SK-N-SH treated with all-trans-retinoic acid at 6 μM for 48 hours (cell line): Measurements from ENCODE around the gene EGLN1.

Experiments used
- ARNTL ChIP-seq: fragments of 450-650 bp; formaldehyde crosslinking; IDR thresholded peaks from 2 replicates; pipeline ENCODE4 v1.5.0; 2020; ENCODE audit warnings: low read depth, mild to moderate bottlenecking, moderate library complexity, borderline replicate concordance
- CSRNP3 ChIP-seq: fragments of 250-450 bp; sonication (Bioruptor Pico); IDR thresholded peaks from 2 replicates; pipeline ENCODE4 v1.5.1; 2021; ENCODE audit warnings: mild to moderate bottlenecking, moderate library complexity
- ESRRG ChIP-seq: fragments of 250-450 bp; sonication (Bioruptor Pico); IDR thresholded peaks from 2 replicates; pipeline ENCODE4 v1.6.1; 2021; ENCODE audit warnings: mild to moderate bottlenecking
- GLIS3 ChIP-seq: fragments of 250-450 bp; sonication (Bioruptor Pico); IDR thresholded peaks from 2 replicates; pipeline ENCODE4 v1.5.0; 2020; ENCODE audit warnings: mild to moderate bottlenecking, moderate library complexity
- POU6F1 ChIP-seq: fragments of 250-450 bp; sonication (Bioruptor Pico); IDR thresholded peaks from 2 replicates; pipeline ENCODE4 v1.8.0; 2021; ENCODE audit warnings: low read depth, mild to moderate bottlenecking, moderate library complexity, borderline replicate concordance
- PPARA ChIP-seq: fragments of 250-450 bp; sonication (Bioruptor Pico); IDR thresholded peaks from 2 replicates; pipeline ENCODE4 v1.5.0; 2020; ENCODE audit warnings: mild to moderate bottlenecking, borderline replicate concordance
- RARB ChIP-seq: fragments of 250-450 bp; sonication (Bioruptor Pico); IDR thresholded peaks from 2 replicates; pipeline ENCODE4 v1.8.0; 2021; ENCODE audit warnings: mild to moderate bottlenecking, moderate library complexity
- TCF4 ChIP-seq: fragments of 250-450 bp; sonication (Bioruptor Pico); IDR thresholded peaks from 2 replicates; pipeline ENCODE4 v1.8.0; 2021; ENCODE audit warnings: mild to moderate bottlenecking, moderate library complexity, borderline replicate concordance
- TSHZ2 ChIP-seq: fragments of 250-450 bp; sonication (Bioruptor Pico); IDR thresholded peaks from 2 replicates; pipeline ENCODE4 v1.5.0; 2020; ENCODE audit warnings: mild to moderate bottlenecking, moderate library complexity
- ZC3H10 ChIP-seq: fragments of 250-450 bp; sonication (Bioruptor Pico); IDR thresholded peaks from 2 replicates; pipeline ENCODE4 v1.5.1; 2021; ENCODE audit warnings: mild to moderate bottlenecking, moderate library complexity
- ZNF70 ChIP-seq: fragments of 450-650 bp; formaldehyde crosslinking; IDR thresholded peaks from 2 replicates; pipeline ENCODE4 v1.5.0; 2020; ENCODE audit warnings: mild to moderate bottlenecking, moderate library complexity
- ZNF8 ChIP-seq: fragments of 450-650 bp; formaldehyde crosslinking; IDR thresholded peaks from 2 replicates; pipeline ENCODE4 v1.5.0; 2020; ENCODE audit warnings: mild to moderate bottlenecking, moderate library complexity

- TF ChIP-seq ZC3H10 (CRISPR knock-in tag) (peak; percentile 60), ESRRG (CRISPR knock-in tag) (no peak), CSRNP3 (CRISPR knock-in tag) (no peak), PPARA (CRISPR knock-in tag) (no peak), POU6F1 (CRISPR knock-in tag) (no peak), ARNTL (no peak), ZNF70 (no peak), RARB (no peak), TSHZ2 (CRISPR knock-in tag) (no peak), ZNF8 (no peak), TCF4 (CRISPR knock-in tag) (no peak), GLIS3 (no peak)
Measured at GRCh38 chr1:231407049-231407448, 15.0 kb downstream of the EGLN1 start.
